Hippocampal formation (tissue), 2 donors: ENCODE measurements around the gene AGAP2.
"Not testable (repeated sequence)": the region's sequence is repeated elsewhere in the genome, so short reads cannot be mapped to it uniquely, and the experiment has no call there.

Experiments used
- DNase-seq, 2 donors: peaks; one replicate each; lab custom pipeline; 2025; lab: John Stamatoyannopoulos, UW

AGAP2 gene

GRCh38 chr12:57738661-57739237, at the start of gene AGAP2:
AGAP2 (minus strand) TSS chr12:57738742; CDS start chr12:57738246, 496 bp downstream.
- DNase-seq = peak in 1 of 2 donors; percentile 27

GRCh38 chr12:57783861-57784260, 45.3 kb upstream of the AGAP2 start:
- DNase-seq = no peak

GRCh38 chr12:57783466-57783801, 44.9 kb upstream of the AGAP2 start:
- DNase-seq = no peak

GRCh38 chr12:57782608-57783465, 44.3 kb upstream of the AGAP2 start, which contains the start of gene TSFM:
TSFM (plus strand) TSS chr12:57782787; CDS start chr12:57782802, 15 bp downstream.
- DNase-seq = peak; percentile 85 to 92

DNA sequence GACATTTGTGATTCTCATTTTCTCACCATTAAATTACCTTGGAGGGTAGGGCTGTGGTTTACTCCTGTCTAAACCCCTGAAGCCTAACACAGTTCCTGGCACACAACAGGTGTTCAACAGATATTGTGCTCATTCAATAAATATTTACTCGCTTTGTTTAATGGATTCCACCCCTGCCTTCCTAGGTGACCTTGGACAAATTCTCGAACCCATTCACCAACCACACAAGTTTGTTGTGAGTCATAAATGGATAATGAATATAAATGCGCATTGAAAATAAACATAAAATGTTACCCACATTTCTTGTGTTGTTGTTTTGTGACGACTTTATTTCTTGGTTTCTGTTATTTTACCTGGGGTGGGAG, 43.7 kb upstream of the AGAP2 start:
- no peak for DNase-seq

- DNase-seq = no peak
These were observed 43.3 kb upstream of the AGAP2 start for GRCh38 chr12:57781801-57782200.

- DNase-seq = no peak
These were observed 42.7 kb upstream of the AGAP2 start for GRCh38 chr12:57781244-57781643.

DNA sequence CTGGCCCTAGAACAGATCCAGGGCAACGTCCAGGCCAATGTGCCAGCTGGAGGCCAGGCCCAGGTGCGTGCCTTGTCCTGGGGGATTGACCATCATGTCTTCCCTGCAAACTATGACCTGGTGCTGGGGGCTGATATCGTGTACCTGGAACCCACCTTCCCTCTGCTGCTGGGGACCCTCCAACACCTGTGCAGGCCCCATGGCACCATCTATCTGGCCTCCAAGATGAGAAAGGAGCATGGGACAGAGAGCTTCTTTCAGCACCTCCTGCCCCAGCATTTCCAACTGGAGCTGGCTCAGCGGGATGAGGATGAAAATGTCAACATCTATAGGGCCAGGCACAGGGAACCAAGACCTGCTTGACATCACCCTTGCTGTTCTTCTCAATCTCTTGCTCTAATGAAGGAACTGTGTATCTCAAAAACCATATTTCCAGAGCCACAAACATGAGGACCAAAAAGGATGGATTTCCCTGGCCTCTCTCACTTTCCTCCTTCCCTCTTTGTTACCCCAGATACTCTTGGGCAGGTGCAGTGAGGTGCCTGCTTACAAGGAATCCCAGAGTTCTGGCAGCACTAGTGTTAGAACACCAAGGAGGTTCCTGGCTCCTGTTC, 41.8 kb upstream of the AGAP2 start:
- no peak for DNase-seq

DNA sequence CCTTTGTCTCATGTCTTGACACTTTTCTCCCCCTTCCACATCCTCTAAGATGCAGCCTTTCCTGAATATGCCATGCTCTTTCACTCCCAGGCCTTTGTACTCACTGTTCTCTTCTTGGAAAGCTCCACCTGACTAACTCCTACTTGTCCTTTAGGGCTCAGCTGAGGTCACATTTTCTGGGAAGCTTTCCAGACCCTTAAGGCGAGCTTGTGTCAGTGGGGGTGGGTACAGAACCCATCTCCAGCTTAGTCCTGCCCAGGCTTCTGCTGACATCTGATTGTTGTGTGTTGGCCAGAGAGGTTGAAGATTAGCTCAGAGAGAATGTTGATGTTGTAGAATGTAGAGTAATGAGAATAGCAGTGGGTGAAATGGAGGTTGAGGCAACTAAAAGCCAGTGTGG, 41.2 kb upstream of the AGAP2 start:
- no peak for DNase-seq

- no peak for DNase-seq
These were observed 39.4 kb upstream of the AGAP2 start for GRCh38 chr12:57777911-57778310.

GRCh38 chr12:57777367-57777766, 38.8 kb upstream of the AGAP2 start:
- no peak for DNase-seq

GRCh38 chr12:57776247-57776587, 37.7 kb upstream of the AGAP2 start:
- no peak for DNase-seq

GRCh38 chr12:57775563-57776246, 37.2 kb upstream of the AGAP2 start:
- no peak for DNase-seq

DNA sequence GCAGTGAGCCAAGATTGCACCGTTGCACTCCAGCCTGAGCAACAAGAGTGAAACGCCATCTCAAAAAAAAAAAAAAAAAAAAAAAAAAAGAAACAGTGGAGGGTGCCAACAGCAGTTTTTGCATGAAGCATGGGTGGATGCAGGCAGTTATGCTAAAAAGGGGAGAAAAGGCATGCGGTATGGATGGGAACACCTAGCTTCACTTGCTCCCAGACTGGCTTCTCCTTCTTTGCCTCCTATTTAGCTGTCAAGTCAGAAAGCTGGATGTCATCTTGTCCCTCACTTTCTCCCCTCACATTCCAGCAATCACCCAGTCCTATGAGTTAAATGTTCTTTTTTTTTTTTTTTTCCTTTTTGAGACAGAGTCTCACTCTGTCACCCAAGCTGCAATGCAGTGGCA, 36.5 kb upstream of the AGAP2 start:
- DNase-seq = no peak

DNA sequence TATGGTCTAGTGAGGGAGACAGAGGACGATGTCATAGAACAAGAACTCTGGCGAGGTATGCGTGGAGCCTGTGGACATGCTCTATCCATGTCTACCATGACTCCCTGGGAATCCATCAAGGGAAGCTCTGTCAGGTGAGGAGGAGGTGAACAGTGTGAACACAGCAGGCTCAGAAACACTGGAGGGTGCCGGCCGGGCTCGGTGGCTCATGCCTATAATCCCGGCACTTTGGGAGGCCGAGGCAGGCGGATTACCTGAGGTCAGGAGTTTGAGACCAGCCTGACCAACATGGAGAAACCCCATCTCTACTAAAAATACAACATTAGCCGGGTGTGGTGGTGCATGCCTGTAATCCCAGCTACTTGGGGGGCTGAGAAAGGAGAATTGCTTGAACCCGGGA, 36.1 kb upstream of the AGAP2 start:
- DNase-seq = not testable (repeated sequence)

GRCh38 chr12:57772429-57773322, 34.1 kb upstream of the AGAP2 start, which contains the start of gene EEF1AKMT3:
EEF1AKMT3 (plus strand) TSS chr12:57772614; CDS start chr12:57772725, 111 bp downstream.
- peak in 1 of 2 donors; percentile 49 for DNase-seq

DNA sequence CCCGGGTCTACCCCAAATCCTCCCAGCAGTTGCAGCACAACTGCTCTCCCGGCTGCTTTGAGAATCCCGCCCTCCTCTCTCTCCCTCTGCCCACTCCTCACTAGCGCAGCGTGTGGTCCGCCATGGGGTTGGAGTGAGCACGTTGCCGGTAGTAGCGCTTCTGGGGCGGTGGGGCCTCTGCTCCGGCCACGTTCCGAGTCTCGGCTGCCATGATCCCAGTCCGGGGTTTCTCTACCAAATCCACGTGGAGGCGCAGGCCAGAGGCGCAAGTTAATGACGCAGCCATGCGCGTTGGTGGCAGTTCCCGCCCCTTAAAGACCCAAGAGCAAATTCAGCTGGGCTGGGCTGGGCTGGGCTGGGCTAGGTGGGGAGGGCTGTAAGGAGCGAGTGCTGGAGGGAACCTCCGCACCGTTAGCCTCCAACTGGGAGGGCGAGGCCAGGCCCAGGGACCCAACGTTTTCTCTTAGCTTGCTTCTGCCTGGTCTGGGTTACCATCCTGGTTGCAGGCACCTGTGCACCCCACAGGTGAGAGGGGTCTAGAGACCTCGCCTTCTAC, 33.4 kb upstream of the AGAP2 start, which contains the start of gene METTL1:
Gene METTL1 (minus strand): TSS at position 233 of the 556 bp plus-strand sequence. CDS start 22 bp downstream, at position 211.
- DNase-seq = peak; percentile 94

- DNase-seq = peak in 1 of 2 donors; percentile 64
These were observed 32.8 kb upstream of the AGAP2 start for GRCh38 chr12:57771236-57771872.

GRCh38 chr12:57770734-57771133, 32.2 kb upstream of the AGAP2 start:
- no peak for DNase-seq

- DNase-seq = no peak
These were observed 31.1 kb upstream of the AGAP2 start for GRCh38 chr12:57769594-57769993.
